WERI-Rb-1 (cell line): ENCODE measurements around the gene MYOM1.

ENCODE experiments used
- DNase-seq: peaks from one replicate; pipeline ENCODE4 v3.0.0-alpha.2; 2020
- H3K27ac ChIP-seq: fragments of 250-450 bp; sonication (Bioruptor Pico); 2 replicates; pipeline ENCODE4 v1.5.1; 2020; ENCODE audit warnings: mild to moderate bottlenecking, moderate library complexity
- H3K27me3 ChIP-seq: fragments of 250-450 bp; sonication (Bioruptor Pico); 2 replicates; pipeline ENCODE4 v1.5.1; 2021; ENCODE audit warnings: mild to moderate bottlenecking, low read depth, moderate library complexity; ENCODE audit not compliant: insufficient read depth, severe bottlenecking
- H3K36me3 ChIP-seq: fragments of 250-450 bp; sonication (Bioruptor Pico); 2 replicates; pipeline ENCODE4 v1.5.1; 2020; ENCODE audit warnings: mild to moderate bottlenecking, moderate library complexity
- H3K4me3 ChIP-seq: 2 replicates; pipeline ENCODE4 v1.5.1; 2011; ENCODE audit warnings: low read depth, mild to moderate bottlenecking, control low read depth, low read length
- H3K9me3 ChIP-seq: fragments of 250-450 bp; sonication (Bioruptor Pico); 2 replicates; pipeline ENCODE4 v1.5.1; 2021; ENCODE audit warnings: mild to moderate bottlenecking, moderate library complexity; ENCODE audit not compliant: severe bottlenecking
- TF ChIP-seq, protein P1 (sequence below): IDR thresholded peaks from 2 replicates; pipeline ENCODE4 v1.5.1; 2011; ENCODE audit warnings: low read depth, mild to moderate bottlenecking, control low read depth, inconsistent platforms, low read length

Gene MYOM1

DNA sequence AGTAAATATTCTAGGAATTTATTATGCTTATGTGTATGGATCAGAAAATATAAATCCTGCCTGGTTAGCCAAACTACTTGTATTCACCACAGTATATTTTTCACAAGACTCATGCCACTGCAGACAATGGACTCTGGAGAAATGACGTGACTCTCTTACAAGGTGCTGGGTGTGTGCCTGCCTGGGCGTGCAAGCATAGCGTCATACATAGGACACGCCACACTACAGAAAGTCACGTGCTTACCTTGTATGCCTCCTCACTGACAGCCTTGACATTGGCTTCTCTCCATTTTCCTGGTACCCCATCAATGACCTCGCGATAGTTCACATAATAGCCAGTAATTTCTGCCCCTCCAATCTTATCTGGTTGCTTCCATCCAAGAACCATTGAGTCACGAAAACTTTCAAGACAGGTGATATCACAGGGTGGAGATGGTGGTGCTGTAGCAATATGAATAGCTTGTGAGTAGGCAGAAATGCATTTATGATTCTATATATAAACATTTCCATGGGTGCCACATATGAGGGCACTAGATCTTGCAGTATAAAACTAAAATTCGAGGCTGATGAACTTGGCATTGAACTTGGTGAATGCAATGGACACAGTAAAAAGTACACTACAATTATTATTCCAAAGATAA is 93.2 kb downstream of the MYOM1 start:
- Histone ChIP-seq H3K9me3 (no peaks in the 10 kb centered on the region), H3K27ac (no peak overlapping the region), H3K36me3 (no peaks in the 10 kb centered on the region), H3K27me3 (no peaks in the 10 kb centered on the region), H3K4me3 (no peak overlapping the region)
- TF ChIP-seq, protein P1, sequence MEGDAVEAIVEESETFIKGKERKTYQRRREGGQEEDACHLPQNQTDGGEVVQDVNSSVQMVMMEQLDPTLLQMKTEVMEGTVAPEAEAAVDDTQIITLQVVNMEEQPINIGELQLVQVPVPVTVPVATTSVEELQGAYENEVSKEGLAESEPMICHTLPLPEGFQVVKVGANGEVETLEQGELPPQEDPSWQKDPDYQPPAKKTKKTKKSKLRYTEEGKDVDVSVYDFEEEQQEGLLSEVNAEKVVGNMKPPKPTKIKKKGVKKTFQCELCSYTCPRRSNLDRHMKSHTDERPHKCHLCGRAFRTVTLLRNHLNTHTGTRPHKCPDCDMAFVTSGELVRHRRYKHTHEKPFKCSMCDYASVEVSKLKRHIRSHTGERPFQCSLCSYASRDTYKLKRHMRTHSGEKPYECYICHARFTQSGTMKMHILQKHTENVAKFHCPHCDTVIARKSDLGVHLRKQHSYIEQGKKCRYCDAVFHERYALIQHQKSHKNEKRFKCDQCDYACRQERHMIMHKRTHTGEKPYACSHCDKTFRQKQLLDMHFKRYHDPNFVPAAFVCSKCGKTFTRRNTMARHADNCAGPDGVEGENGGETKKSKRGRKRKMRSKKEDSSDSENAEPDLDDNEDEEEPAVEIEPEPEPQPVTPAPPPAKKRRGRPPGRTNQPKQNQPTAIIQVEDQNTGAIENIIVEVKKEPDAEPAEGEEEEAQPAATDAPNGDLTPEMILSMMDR: no peak
- DNase-seq: no peak

DNA sequence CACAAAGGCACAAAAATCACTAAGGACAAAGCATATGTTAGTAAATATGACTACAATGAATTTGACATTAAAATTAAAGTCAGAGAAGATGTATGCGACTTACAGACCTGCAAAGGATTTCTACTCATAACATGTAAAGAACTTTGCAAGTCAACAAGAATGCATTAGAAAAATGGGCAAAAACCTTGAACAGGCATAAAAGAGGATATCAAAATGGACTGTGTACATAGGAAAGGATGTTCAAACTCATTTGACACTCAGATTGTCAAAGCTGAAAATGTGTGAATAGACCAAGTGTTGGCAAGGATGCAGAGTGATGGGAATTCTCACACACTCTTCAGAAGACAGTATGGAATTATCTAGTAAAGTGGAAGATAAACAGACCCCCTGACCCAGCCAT is 94.9 kb downstream of the MYOM1 start:
- TF ChIP-seq, protein P1: no peak
- Histone ChIP-seq H3K9me3 (no peaks in the 10 kb centered on the region), H3K36me3 (no peaks in the 10 kb centered on the region), H3K4me3 (no peak overlapping the region), H3K27me3 (no peaks in the 10 kb centered on the region), H3K27ac (no peak overlapping the region)
- DNase-seq: no peak

DNA sequence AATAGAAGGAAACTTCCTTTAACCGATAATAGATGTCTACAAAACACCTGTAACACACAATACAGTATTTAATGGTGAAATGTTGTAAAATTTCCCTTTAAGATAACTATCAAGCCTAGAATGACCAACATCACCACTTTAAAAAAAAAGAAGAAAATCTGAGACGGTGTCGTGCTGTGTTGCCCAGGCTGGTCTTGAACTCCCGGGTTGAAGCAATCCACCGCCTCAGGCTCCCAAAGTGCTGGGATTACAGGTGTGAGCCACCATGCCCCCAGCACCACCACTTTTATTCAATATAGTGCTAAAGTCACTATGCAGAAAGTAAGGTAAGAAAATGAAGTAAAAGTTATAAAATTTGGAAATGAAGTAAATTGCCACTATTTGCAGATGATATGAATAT is 96.9 kb downstream of the MYOM1 start:
- no peaks in the 10 kb centered on the region for H3K9me3 ChIP-seq
- no peaks in the 10 kb centered on the region for H3K27me3 ChIP-seq
- no peak for DNase-seq
- no peak overlapping the region for H3K27ac ChIP-seq
- H3K4me3 ChIP-seq: no peak overlapping the region
- no peaks in the 10 kb centered on the region for H3K36me3 ChIP-seq
- TF ChIP-seq, protein P1: no peak

DNA sequence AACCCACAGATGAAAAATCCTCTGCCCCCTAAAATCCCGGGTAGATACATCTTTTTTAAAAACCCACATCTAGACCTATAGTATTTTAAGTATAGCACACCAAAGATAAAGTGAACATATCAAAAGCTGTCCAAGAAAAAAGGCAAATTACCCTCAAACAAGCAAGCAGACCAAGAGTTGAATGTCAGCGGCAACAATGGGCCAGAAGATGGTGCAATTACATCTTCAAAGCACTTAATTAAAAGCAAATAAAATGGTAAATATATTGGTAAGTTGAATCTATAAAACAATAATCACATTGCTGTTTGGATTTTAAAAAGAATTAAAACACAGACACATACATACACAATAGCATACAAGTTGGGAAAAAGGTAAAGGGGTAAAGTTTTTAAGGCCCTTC is 98.5 kb downstream of the MYOM1 start:
- Histone ChIP-seq H3K27me3 (no peaks in the 10 kb centered on the region), H3K4me3 (no peak overlapping the region), H3K36me3 (no peaks in the 10 kb centered on the region), H3K9me3 (no peaks in the 10 kb centered on the region), H3K27ac (no peak overlapping the region)
- TF ChIP-seq, protein P1: no peak
- no peak for DNase-seq

DNA sequence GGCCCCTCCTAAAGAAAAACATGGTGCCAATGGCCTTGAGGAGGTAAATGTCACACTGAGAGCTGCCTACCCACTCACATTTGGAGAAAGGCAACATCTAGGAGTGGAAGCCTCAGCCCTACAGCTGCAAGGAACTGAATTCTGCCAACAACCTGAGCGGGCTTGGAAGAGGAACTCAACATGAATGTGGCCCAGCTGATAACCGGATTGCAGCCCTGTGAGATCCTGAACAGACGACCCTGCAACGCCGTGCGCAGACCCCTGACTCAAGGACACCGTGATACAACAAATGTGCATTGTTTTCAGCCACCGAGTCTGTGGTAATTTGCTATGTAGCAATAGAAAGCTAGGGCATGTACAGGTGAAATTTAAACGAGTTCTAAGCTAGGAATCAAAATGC is 99.4 kb downstream of the MYOM1 start:
- Histone ChIP-seq H3K9me3 (no peaks in the 10 kb centered on the region), H3K27ac (no peak overlapping the region)
- TF ChIP-seq, protein P1: no peak

More for the DNA sequence above, 99.4 kb downstream of the MYOM1 start:
- H3K36me3 ChIP-seq: no peaks in the 10 kb centered on the region
- no peaks in the 10 kb centered on the region for H3K27me3 ChIP-seq
- DNase-seq: no peak
- no peak overlapping the region for H3K4me3 ChIP-seq
